Osteoblast (primary cell): ENCODE data around the gene OR2C3. TPM values are rescaled to one million over a fixed set of nuclear protein-coding genes. Genes with fewer than 3 reads are reported as not detected.

Experiments
- DNase-seq: peaks from one replicate; pipeline ENCODE4 v3.0.0; 2011; ENCODE audit warnings: low spot score, mixed read lengths; ENCODE audit not compliant: insufficient read length; ENCODE audit errors: missing footprints
- H2AFZ ChIP-seq: 2 replicates; pipeline ENCODE4 v1.6.0; 2011; ENCODE audit warnings: mild to moderate bottlenecking, low read length
- H3K27ac ChIP-seq: 2 replicates; pipeline ENCODE4 v1.5.1; 2011; ENCODE audit warnings: mild to moderate bottlenecking, low read depth, low read length, moderate library complexity
- H3K27me3 ChIP-seq: 2 replicates; pipeline ENCODE4 v1.6.0; 2012; ENCODE audit warnings: mild to moderate bottlenecking, control low read depth, inconsistent platforms, low read length, moderate library complexity; ENCODE audit not compliant: insufficient read depth
- H3K36me3 ChIP-seq: 2 replicates; pipeline ENCODE4 v1.5.1; 2011; ENCODE audit warnings: mild to moderate bottlenecking, low read length, control low read depth, moderate library complexity; ENCODE audit not compliant: insufficient read depth
- H3K4me1 ChIP-seq: 2 replicates; pipeline ENCODE4 v1.5.1; 2011; ENCODE audit warnings: mild to moderate bottlenecking, low read length, control low read depth, moderate library complexity; ENCODE audit not compliant: insufficient read depth
- H3K4me2 ChIP-seq: 2 replicates; pipeline ENCODE4 v1.6.0; 2011; ENCODE audit warnings: mild to moderate bottlenecking, low read length; ENCODE audit not compliant: insufficient read depth
- H3K4me3 ChIP-seq: fragments of 200-600 bp; sonication (generic); 3 replicates; pipeline ENCODE4 v1.5.1; 2012; ENCODE audit warnings: mild to moderate bottlenecking, low read length, inconsistent platforms; ENCODE audit not compliant: insufficient read depth
- H3K79me2 ChIP-seq: 2 replicates; pipeline ENCODE4 v1.6.0; 2012; ENCODE audit warnings: mild to moderate bottlenecking, low read length, control low read depth, inconsistent platforms; ENCODE audit not compliant: insufficient read depth
- H3K9me3 ChIP-seq: 2 replicates; pipeline ENCODE4 v1.5.1; 2011; ENCODE audit warnings: low read depth, low read length, control low read depth
- H4K20me1 ChIP-seq: 2 replicates; pipeline ENCODE4 v1.6.0; 2012; ENCODE audit warnings: mild to moderate bottlenecking, low read length, control low read depth; ENCODE audit not compliant: insufficient read depth
- CTCF ChIP-seq: IDR thresholded peaks from 2 replicates; pipeline ENCODE4 v1.5.1; 2011; ENCODE audit warnings: mild to moderate bottlenecking, low read depth, low read length, moderate library complexity; ENCODE audit errors: extremely low read depth
- total RNA-seq: library from RNA; depleted of rRNA; stranded (reverse); fragments of >200 nt; gene quantifications from 2 replicates; pipeline ENCODE4 v1.2.3, GENCODE V29; 2012

The OR2C3 gene
- total RNA-seq, 1 donor: not detected

GRCh38 chr1:247535402-247535801 is 838 bp downstream of the OR2C3 start:
- H3K4me2 ChIP-seq: no peak overlapping the region
- peaks cover 5% of the 10 kb centered on the region for H3K9me3 ChIP-seq
- H3K4me3 ChIP-seq: no peak overlapping the region
- H4K20me1 ChIP-seq: no peaks in the 10 kb centered on the region
- no peak overlapping the region for H2AFZ ChIP-seq
- no peaks in the 10 kb centered on the region for H3K4me1 ChIP-seq
- DNase-seq: no peak
- no peak for TF ChIP-seq CTCF
- H3K36me3 ChIP-seq: no peaks in the 10 kb centered on the region
- H3K27me3 ChIP-seq: no peaks in the 10 kb centered on the region
- no peaks in the 10 kb centered on the region for H3K79me2 ChIP-seq
- no peak overlapping the region for H3K27ac ChIP-seq

- Histone ChIP-seq H3K36me3 (no peaks in the 10 kb centered on the region), H3K4me3 (no peak overlapping the region), H3K27ac (no peak overlapping the region), H3K4me1 (no peaks in the 10 kb centered on the region), H3K4me2 (no peak overlapping the region), H3K79me2 (no peaks in the 10 kb centered on the region), H2AFZ (no peak overlapping the region), H4K20me1 (no peaks in the 10 kb centered on the region), H3K27me3 (no peaks in the 10 kb centered on the region), H3K9me3 (no peaks in the 10 kb centered on the region)
- no peak for TF ChIP-seq CTCF
- DNase-seq: no peak
Observed at GRCh38 chr1:247531937-247532336, 4.3 kb downstream of the OR2C3 start.

- Histone ChIP-seq H3K27me3 (no peaks in the 10 kb centered on the region), H3K79me2 (no peaks in the 10 kb centered on the region), H3K27ac (no peak overlapping the region), H3K4me1 (no peaks in the 10 kb centered on the region), H4K20me1 (no peaks in the 10 kb centered on the region), H3K4me2 (no peak overlapping the region), H3K9me3 (no peaks in the 10 kb centered on the region), H3K4me3 (no peak overlapping the region), H2AFZ (no peak overlapping the region), H3K36me3 (no peaks in the 10 kb centered on the region)
- TF ChIP-seq CTCF: no peak
- DNase-seq: no peak
Observed at GRCh38 chr1:247530785-247531184, 5.5 kb downstream of the OR2C3 start.

GRCh38 chr1:247529771-247530355 is 6.4 kb downstream of the OR2C3 start:
- no peak overlapping the region for H3K4me3 ChIP-seq
- H3K9me3 ChIP-seq: no peaks in the 10 kb centered on the region
- DNase-seq: no peak
- no peaks in the 10 kb centered on the region for H3K27me3 ChIP-seq
- TF ChIP-seq CTCF: no peak
- H3K4me2 ChIP-seq: no peak overlapping the region
- H3K27ac ChIP-seq: no peak overlapping the region
- H3K36me3 ChIP-seq: no peaks in the 10 kb centered on the region
- no peak overlapping the region for H2AFZ ChIP-seq
- H3K4me1 ChIP-seq: no peaks in the 10 kb centered on the region
- no peaks in the 10 kb centered on the region for H4K20me1 ChIP-seq
- no peaks in the 10 kb centered on the region for H3K79me2 ChIP-seq
